Stimulated activated CD4-positive, alpha-beta T cell treated with anti-CD3 and anti-CD28 coated beads, Interleukin-15, amount 100 ng/mL, for 1 hour (primary cell): ENCODE results near the gene ZNRF4.

ENCODE experiments used
- DNase-seq, 2 donors: peaks; one replicate each; pipeline ENCODE4 v3.0.0-alpha.2; 2020; ENCODE audit warnings: low read depth in 1 of 2, low spot score in 1 of 2

ZNRF4 gene

DNA sequence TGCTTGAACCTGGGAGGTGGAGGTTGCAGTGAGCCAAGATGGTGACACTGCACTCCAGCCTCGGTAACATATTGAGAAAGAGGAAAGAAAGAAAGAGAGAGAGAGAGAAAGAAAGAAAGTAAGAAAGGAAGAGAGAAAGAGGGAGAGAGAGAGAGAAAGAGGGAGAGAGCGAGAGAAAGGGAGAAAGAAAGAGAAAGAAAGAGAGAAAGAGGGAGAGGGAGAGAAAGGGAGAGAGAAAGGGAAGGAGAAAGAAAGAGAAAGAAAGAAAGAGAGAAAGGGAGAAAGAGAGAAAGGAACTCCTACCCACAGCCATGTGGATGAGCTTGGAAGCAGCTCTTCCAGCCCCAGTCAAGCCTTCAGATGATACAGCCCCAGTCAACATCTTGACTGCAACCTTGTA lies 46.7 kb downstream of the ZNRF4 start:
- no peak for DNase-seq

- no peak for DNase-seq
Observed at GRCh38 chr19:5503598-5503997, 48.4 kb downstream of the ZNRF4 start.

- no peak for DNase-seq
Observed at GRCh38 chr19:5504114-5504513, 48.9 kb downstream of the ZNRF4 start.
